H1 (cell line): ENCODE results near the gene ACBD5.
"Not testable (repeated sequence)": the region's sequence is repeated elsewhere in the genome, so short reads cannot be mapped to it uniquely, and the experiment has no call there.

Experiments
- CEBPB ChIP-seq: IDR thresholded peaks from 2 replicates; pipeline ENCODE4 v1.6.1; 2012; ENCODE audit warnings: low read depth, low read length
- CREB1 ChIP-seq: IDR thresholded peaks from 2 replicates; pipeline ENCODE4 v1.6.1; 2012; ENCODE audit warnings: inconsistent platforms
- GABPA ChIP-seq: IDR thresholded peaks from 2 replicates; pipeline ENCODE4 v1.6.1; 2011; ENCODE audit warnings: mild to moderate bottlenecking, low read length, moderate library complexity, borderline replicate concordance; ENCODE audit not compliant: insufficient read depth
- JUN ChIP-seq: IDR thresholded peaks from 2 replicates; pipeline ENCODE4 v1.6.1; 2011; ENCODE audit warnings: low read depth, mild to moderate bottlenecking, improper control_type of control experiment, low read length
- KDM5A ChIP-seq: fragments of 200-600 bp; IDR thresholded peaks from 2 replicates; pipeline ENCODE4 v1.7.1; 2012; ENCODE audit warnings: mild to moderate bottlenecking, low read length, inconsistent platforms, mixed read lengths
- MAFK ChIP-seq: IDR thresholded peaks from 2 replicates; pipeline ENCODE4 v1.6.1; 2012; ENCODE audit warnings: low read depth, mild to moderate bottlenecking, improper control_type of control experiment, low read length
- POLR2A ChIP-seq, 2 experiments: IDR thresholded peaks; 1 replicate in 1 of 2; 2 replicates in 1 of 2; pipeline ENCODE4 v1.6.1; 2011; ENCODE audit warnings: low read depth in 2 of 2, low read length in 2 of 2, mild to moderate bottlenecking in 2 of 2; ENCODE audit errors: control extremely low read depth in 1 of 2
- SIRT6 ChIP-seq: IDR thresholded peaks from one replicate; pipeline ENCODE4 v1.7.1; 2012; ENCODE audit warnings: low read length, inconsistent platforms
- SP1 ChIP-seq: IDR thresholded peaks from 2 replicates; pipeline ENCODE4 v1.6.1; 2011; ENCODE audit warnings: low read depth, low read length
- TCF12 ChIP-seq: IDR thresholded peaks from 2 replicates; pipeline ENCODE4 v1.6.1; 2011; ENCODE audit warnings: low read depth, mild to moderate bottlenecking, low read length
- ZNF274 ChIP-seq: IDR thresholded peaks from 2 replicates; pipeline ENCODE4 v1.7.0; 2012; ENCODE audit warnings: low read length, borderline replicate concordance; ENCODE audit errors: extremely low read depth
- TF ChIP-seq, protein P1 (sequence below): IDR thresholded peaks from 2 replicates; pipeline ENCODE4 v1.6.1; 2011; ENCODE audit warnings: low read depth, mild to moderate bottlenecking, low read length; ENCODE audit not compliant: insufficient read depth

DNA sequence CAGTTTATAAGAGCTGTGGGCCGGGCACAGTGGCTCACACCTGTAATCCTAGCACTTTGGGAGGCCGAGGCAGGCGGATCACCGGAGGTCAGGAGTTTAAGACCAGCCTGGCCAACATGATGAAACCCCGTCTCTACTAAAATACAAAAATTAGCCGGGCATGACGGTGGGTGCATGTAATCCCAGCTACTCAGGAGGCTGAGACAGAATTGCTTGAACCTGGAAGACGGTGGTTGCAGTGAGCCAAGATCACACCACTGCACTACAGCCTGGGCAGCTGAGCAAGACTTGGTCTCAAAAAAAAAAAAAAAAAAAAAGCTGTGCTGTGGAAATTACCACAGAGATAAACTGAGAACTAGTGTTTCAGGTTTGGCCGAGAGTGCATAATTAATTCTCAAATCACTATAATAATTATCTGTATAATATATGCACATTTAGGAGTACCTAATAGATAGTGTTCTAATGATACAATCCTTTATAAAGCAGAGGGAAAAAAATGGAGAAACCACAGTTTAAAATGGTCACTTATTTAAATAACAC, 3.9 kb downstream of the ACBD5 start:
- not testable (repeated sequence) for TF ChIP-seq ZNF274; JUN; TCF12; GABPA; POLR2A (IDR thresholded peaks at IDR 0.05; ENCODE audit: control extremely low read depth in 1 of 2, low read depth in 2 of 2, low read length in 2 of 2); MAFK; SP1; CREB1; KDM5A; CEBPB; SIRT6
- TF ChIP-seq, protein P1, sequence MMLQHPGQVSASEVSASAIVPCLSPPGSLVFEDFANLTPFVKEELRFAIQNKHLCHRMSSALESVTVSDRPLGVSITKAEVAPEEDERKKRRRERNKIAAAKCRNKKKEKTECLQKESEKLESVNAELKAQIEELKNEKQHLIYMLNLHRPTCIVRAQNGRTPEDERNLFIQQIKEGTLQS: not testable (repeated sequence)
